Karpas-422 (cell line): Measurements from ENCODE around the gene SNX30. TPM values are rescaled to one million over a fixed set of nuclear protein-coding genes. Genes with fewer than 3 reads are reported as not detected.

ENCODE experiments used
- DNase-seq: peaks from one replicate; pipeline ENCODE4 v3.0.0-alpha.2; 2015
- H2AFZ ChIP-seq: fragments of 200-600 bp; sonication (generic); 2 replicates; pipeline ENCODE4 v1.6.1; 2014; ENCODE audit warnings: antibody characterized with exemption, low read length, mixed read lengths
- H3K27ac ChIP-seq: fragments of 200-600 bp; sonication (generic); 2 replicates; pipeline ENCODE4 v1.5.1; 2014; ENCODE audit warnings: mild to moderate bottlenecking, low read length, moderate library complexity
- H3K27me3 ChIP-seq: fragments of 200-600 bp; sonication (generic); 2 replicates; pipeline ENCODE4 v1.6.1; 2014; ENCODE audit warnings: low read length, mixed read lengths
- H3K36me3 ChIP-seq: fragments of 200-600 bp; sonication (generic); 2 replicates; pipeline ENCODE4 v1.6.1; 2014; ENCODE audit warnings: low read length, mixed read lengths; ENCODE audit not compliant: insufficient read depth
- H3K4me1 ChIP-seq: fragments of 200-600 bp; sonication (generic); 2 replicates; pipeline ENCODE4 v1.6.1; 2014; ENCODE audit warnings: mild to moderate bottlenecking, low read length, mixed read lengths
- H3K4me2 ChIP-seq: fragments of 200-600 bp; sonication (generic); 2 replicates; pipeline ENCODE4 v1.6.1; 2014; ENCODE audit warnings: low read length, low read depth, mild to moderate bottlenecking; ENCODE audit not compliant: poor library complexity, severe bottlenecking
- H3K4me3 ChIP-seq: fragments of 200-600 bp; sonication (generic); 2 replicates; pipeline ENCODE4 v1.5.1; 2014; ENCODE audit warnings: mild to moderate bottlenecking, antibody characterized with exemption, low read length, mixed read lengths
- H3K79me2 ChIP-seq: fragments of 200-600 bp; sonication (generic); 2 replicates; pipeline ENCODE4 v1.6.1; 2014; ENCODE audit warnings: mild to moderate bottlenecking, low read length, mixed read lengths
- H3K9ac ChIP-seq: fragments of 200-600 bp; sonication (generic); 2 replicates; pipeline ENCODE4 v1.6.0; 2014; ENCODE audit warnings: low read length
- H3K9me2 ChIP-seq: fragments of 200-600 bp; sonication (generic), shearing (Covaris generic); replicated peaks from 2 replicates; pipeline ENCODE4 v1.6.0; 2014; ENCODE audit warnings: mild to moderate bottlenecking, low read length, moderate library complexity; ENCODE audit not compliant: insufficient read depth
- H3K9me3 ChIP-seq: fragments of 300-700, 200-600 bp; sonication (generic); 2 replicates; pipeline ENCODE4 v1.6.1; 2014; ENCODE audit warnings: low read length, mixed read lengths
- H4K20me1 ChIP-seq: fragments of 200-600 bp; sonication (generic); 2 replicates; pipeline ENCODE4 v1.6.1; 2014; ENCODE audit warnings: mild to moderate bottlenecking, antibody characterized with exemption, low read length, low read depth; ENCODE audit not compliant: insufficient read depth
- total RNA-seq: library from RNA; depleted of rRNA; stranded (reverse); fragments of >200 nt; shearing (Covaris generic); gene quantifications from 2 replicates; pipeline ENCODE4 v1.2.3, GENCODE V29; 2014; ENCODE audit warnings: low replicate concordance

The SNX30 gene
- total RNA-seq, 1 experiment from 2014 or later, result 43.8 TPM

GRCh38 chr9:112838342-112838741 lies 87.8 kb downstream of the SNX30 start:
- H4K20me1 ChIP-seq, result no peaks in the 10 kb centered on the region
- H3K79me2 ChIP-seq, result 0 out of 2 replicates have a peak, but pooled peaks cover 7% of the 10 kb centered on the region
- H3K9me2 ChIP-seq, result no peaks in the 10 kb centered on the region
- H3K4me1 ChIP-seq, result peaks cover 35% of the 10 kb centered on the region
- H3K36me3 ChIP-seq, result peaks cover 8% of the 10 kb centered on the region
- H3K27me3 ChIP-seq, result no peaks in the 10 kb centered on the region
- no peak overlapping the region for H3K9ac ChIP-seq
- no peak overlapping the region for H2AFZ ChIP-seq
- DNase-seq, result peak; percentile 68
- H3K27ac ChIP-seq, result peak overlapping the region; percentile 65
- peak overlapping the region; percentile 41 for H3K4me2 ChIP-seq
- no peaks in the 10 kb centered on the region for H3K9me3 ChIP-seq
- peak overlapping the region; percentile 0; the same call in 1 of the 2 replicates for H3K4me3 ChIP-seq

GRCh38 chr9:112839331-112839730 lies 88.8 kb downstream of the SNX30 start:
- Histone ChIP-seq H3K4me2 (peak overlapping the region; percentile 41), H3K27ac (peak overlapping the region; percentile 65), H3K9me3 (no peaks in the 10 kb centered on the region), H3K36me3 (peaks cover 8% of the 10 kb centered on the region), H3K9ac (peak overlapping the region; percentile 17; the same call in 1 of the 2 replicates), H3K79me2 (0 out of 2 replicates have a peak, but pooled peaks cover 7% of the 10 kb centered on the region), H3K4me1 (peaks cover 38% of the 10 kb centered on the region), H4K20me1 (no peaks in the 10 kb centered on the region), H3K27me3 (no peaks in the 10 kb centered on the region), H3K4me3 (no peak overlapping the region), H3K9me2 (no peaks in the 10 kb centered on the region), H2AFZ (no peak overlapping the region)
- no peak for DNase-seq

- Histone ChIP-seq H3K9me2 (no peaks in the 10 kb centered on the region), H3K27me3 (no peaks in the 10 kb centered on the region), H3K9me3 (no peaks in the 10 kb centered on the region), H3K4me1 (peaks cover 58% of the 10 kb centered on the region), H3K79me2 (peaks cover 12% of the 10 kb centered on the region; the same call in 1 of the 2 replicates), H2AFZ (no peak overlapping the region), H3K27ac (no peak overlapping the region), H3K4me3 (no peak overlapping the region), H4K20me1 (no peaks in the 10 kb centered on the region), H3K4me2 (no peak overlapping the region), H3K9ac (no peak overlapping the region), H3K36me3 (peaks cover 8% of the 10 kb centered on the region)
- no peak for DNase-seq
These were observed 90.7 kb downstream of the SNX30 start for GRCh38 chr9:112841261-112841660.

- Histone ChIP-seq H3K79me2 (peaks cover 23% of the 10 kb centered on the region), H3K4me1 (peaks cover 64% of the 10 kb centered on the region), H3K4me2 (no peak overlapping the region), H3K27ac (no peak overlapping the region), H3K4me3 (no peak overlapping the region), H3K9me3 (no peaks in the 10 kb centered on the region), H3K9me2 (no peaks in the 10 kb centered on the region), H4K20me1 (no peaks in the 10 kb centered on the region), H2AFZ (no peak overlapping the region), H3K9ac (no peak overlapping the region), H3K36me3 (peaks cover 4% of the 10 kb centered on the region; the same call in 1 of the 2 replicates), H3K27me3 (no peaks in the 10 kb centered on the region)
- DNase-seq, result no peak
These were observed 92.0 kb downstream of the SNX30 start for GRCh38 chr9:112842555-112842954.

GRCh38 chr9:112844771-112845542 lies 94.4 kb downstream of the SNX30 start:
- H3K79me2 ChIP-seq, result peaks cover 35% of the 10 kb centered on the region
- H3K4me2 ChIP-seq, result peak overlapping the region; percentile 62
- H3K9ac ChIP-seq, result peak overlapping the region; percentile 27
- no peaks in the 10 kb centered on the region for H3K9me2 ChIP-seq
- H3K27me3 ChIP-seq, result no peaks in the 10 kb centered on the region
- peak overlapping the region; percentile 93 for H3K27ac ChIP-seq
- DNase-seq, result peak; percentile 94
- no peaks in the 10 kb centered on the region; the same call in 1 of the 2 replicates for H3K36me3 ChIP-seq
- peak overlapping the region; percentile 26; the same call in 1 of the 2 replicates for H2AFZ ChIP-seq
- peaks cover 67% of the 10 kb centered on the region for H3K4me1 ChIP-seq
- no peaks in the 10 kb centered on the region for H4K20me1 ChIP-seq
- peak overlapping the region; percentile 55 for H3K4me3 ChIP-seq
- no peaks in the 10 kb centered on the region for H3K9me3 ChIP-seq

GRCh38 chr9:112846528-112847488 lies 96.2 kb downstream of the SNX30 start:
- H3K4me1 ChIP-seq, result peaks cover 63% of the 10 kb centered on the region
- H4K20me1 ChIP-seq, result no peaks in the 10 kb centered on the region
- no peak overlapping the region for H2AFZ ChIP-seq
- H3K9ac ChIP-seq, result no peak overlapping the region; the same call in 1 of the 2 replicates
- H3K4me2 ChIP-seq, result peak overlapping the region; percentile 62
- DNase-seq, result no peak
- no peaks in the 10 kb centered on the region for H3K27me3 ChIP-seq
- no peak overlapping the region for H3K4me3 ChIP-seq
- H3K27ac ChIP-seq, result peak overlapping the region; percentile 93
- no peaks in the 10 kb centered on the region for H3K9me2 ChIP-seq
- H3K36me3 ChIP-seq, result peaks cover 7% of the 10 kb centered on the region; the same call in 1 of the 2 replicates
- peaks cover 28% of the 10 kb centered on the region for H3K79me2 ChIP-seq
- H3K9me3 ChIP-seq, result no peaks in the 10 kb centered on the region

GRCh38 chr9:112848316-112849151 lies 98.0 kb downstream of the SNX30 start:
- H2AFZ ChIP-seq, result no peak overlapping the region
- DNase-seq, result peak; percentile 62
- no peak overlapping the region for H3K4me3 ChIP-seq
- no peaks in the 10 kb centered on the region for H3K9me3 ChIP-seq
- H4K20me1 ChIP-seq, result no peaks in the 10 kb centered on the region
- H3K9me2 ChIP-seq, result no peaks in the 10 kb centered on the region
- peak overlapping the region; percentile 23 for H3K4me2 ChIP-seq
- peaks cover 7% of the 10 kb centered on the region; the same call in 1 of the 2 replicates for H3K36me3 ChIP-seq
- no peaks in the 10 kb centered on the region for H3K27me3 ChIP-seq
- H3K79me2 ChIP-seq, result peaks cover 28% of the 10 kb centered on the region
- peaks cover 65% of the 10 kb centered on the region for H3K4me1 ChIP-seq
- H3K27ac ChIP-seq, result peak overlapping the region; percentile 93
- peak overlapping the region; percentile 28; the same call in 1 of the 2 replicates for H3K9ac ChIP-seq
